Stimulated activated CD4-positive, alpha-beta T cell treated with anti-CD3 and anti-CD28 coated beads, TNF-alpha, amount 100 ng/mL, for 24 hours (primary cell): ENCODE measurements around the gene TRIM13.
A peak's percentile ranks its signal among the peaks of the same experiment; 100 is the strongest.
"Not testable (repeated sequence)": the region's sequence is repeated elsewhere in the genome, so short reads cannot be mapped to it uniquely, and the experiment has no call there.

Source experiments
- DNase-seq, 3 experiments: peaks; one replicate each; pipeline ENCODE4 v3.0.0-alpha.2; 2020; ENCODE audit warnings: low read depth in 3 of 3

The TRIM13 gene

GRCh38 chr13:49996951-49997895 is at the start of gene TRIM13:
Gene TRIM13, plus strand, starts transcription at chr13:49997042. Its CDS starts 14,899 bp downstream, at chr13:50011941.
- peak; percentile 62 to 75 (median 67) for DNase-seq

GRCh38 chr13:49948777-49949270 is 48.0 kb upstream of the TRIM13 start:
- DNase-seq: not testable (repeated sequence)

GRCh38 chr13:49951754-49952535 is 44.9 kb upstream of the TRIM13 start:
- no peak for DNase-seq

- DNase-seq: no peak
Measured at GRCh38 chr13:49953560-49953959, 43.3 kb upstream of the TRIM13 start.

- DNase-seq: no peak
Measured at GRCh38 chr13:49954674-49955455, 42.0 kb upstream of the TRIM13 start.

GRCh38 chr13:49956131-49956530 is 40.7 kb upstream of the TRIM13 start:
- DNase-seq: no peak

- DNase-seq: no peak
Measured at GRCh38 chr13:49958321-49958720, 38.5 kb upstream of the TRIM13 start.

GRCh38 chr13:49967456-49967855 is 29.4 kb upstream of the TRIM13 start:
- no peak for DNase-seq

GRCh38 chr13:49972709-49973108 is 24.1 kb upstream of the TRIM13 start:
- no peak for DNase-seq

- no peak for DNase-seq
Measured at GRCh38 chr13:49975826-49976225, 21.0 kb upstream of the TRIM13 start.

- peak; percentile 54 to 72 (median 70) for DNase-seq
Measured at GRCh38 chr13:49976314-49977258, 20.3 kb upstream of the TRIM13 start.

GRCh38 chr13:49977992-49978391 is 18.9 kb upstream of the TRIM13 start:
- DNase-seq: no peak

- no peak for DNase-seq
Measured at GRCh38 chr13:49980266-49980665, 16.6 kb upstream of the TRIM13 start.

- DNase-seq: no peak
Measured at GRCh38 chr13:49985129-49985528, 11.7 kb upstream of the TRIM13 start.

- no peak for DNase-seq
Measured at GRCh38 chr13:49986471-49986870, 10.4 kb upstream of the TRIM13 start.

GRCh38 chr13:49990612-49991011 is 6.2 kb upstream of the TRIM13 start:
- DNase-seq: not testable (repeated sequence)

- no peak for DNase-seq
Measured at GRCh38 chr13:49993111-49993510, 3.7 kb upstream of the TRIM13 start.

- DNase-seq: no peak
Measured at GRCh38 chr13:49993666-49994065, 3.2 kb upstream of the TRIM13 start.

GRCh38 chr13:49995625-49996101 is 1.2 kb upstream of the TRIM13 start:
- DNase-seq: no peak
